ENCODE measurements around the gene PEX7.

The PEX7 gene

DNA sequence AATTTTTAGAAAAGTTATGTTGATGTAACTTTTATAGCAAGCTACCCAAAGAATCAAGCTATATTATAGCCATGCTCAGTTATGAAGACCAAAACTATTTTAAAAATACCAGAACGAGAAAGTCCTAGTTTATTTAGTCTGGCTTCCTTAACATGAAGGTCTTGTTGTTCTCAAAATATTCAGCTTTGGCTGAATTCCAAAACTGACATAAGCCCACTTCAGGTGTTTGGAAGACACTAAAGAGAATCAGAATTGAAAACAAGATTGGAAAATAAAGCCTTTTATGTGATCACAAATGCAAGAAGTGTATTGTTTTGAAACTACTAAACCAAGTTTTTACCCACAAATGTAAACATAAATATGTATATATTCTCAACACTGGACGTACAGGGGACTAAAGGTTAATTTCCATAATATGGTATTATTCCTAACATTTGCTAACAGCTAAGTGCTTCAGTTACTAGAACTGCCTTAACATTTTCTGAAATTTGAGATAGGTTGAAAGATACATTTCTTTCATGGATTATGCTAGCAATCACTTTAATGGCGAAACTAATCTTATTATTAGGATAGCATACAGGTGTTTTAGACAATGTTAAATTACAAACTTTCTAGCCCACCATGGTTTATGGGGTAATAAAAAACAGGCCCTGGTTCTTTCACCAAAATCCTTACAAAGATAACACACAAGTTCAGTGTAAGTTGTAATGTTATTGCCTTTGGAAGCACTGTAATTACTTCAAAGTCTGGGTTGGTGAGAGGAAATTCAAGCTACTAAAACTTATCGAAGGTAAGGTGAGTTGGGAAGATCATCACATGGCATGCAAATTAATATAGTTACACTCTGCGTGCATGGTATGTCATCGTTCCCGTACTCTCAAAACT, 31.7 kb upstream of the PEX7 start:
- Histone ChIP-seq H3K79me2 (ENCODE audit: insufficient read depth, low read length) (no peaks in the 10 kb centered on the region), H2AFZ (ENCODE audit: low read length) (no peak overlapping the region)
- TF ChIP-seq, protein P1, sequence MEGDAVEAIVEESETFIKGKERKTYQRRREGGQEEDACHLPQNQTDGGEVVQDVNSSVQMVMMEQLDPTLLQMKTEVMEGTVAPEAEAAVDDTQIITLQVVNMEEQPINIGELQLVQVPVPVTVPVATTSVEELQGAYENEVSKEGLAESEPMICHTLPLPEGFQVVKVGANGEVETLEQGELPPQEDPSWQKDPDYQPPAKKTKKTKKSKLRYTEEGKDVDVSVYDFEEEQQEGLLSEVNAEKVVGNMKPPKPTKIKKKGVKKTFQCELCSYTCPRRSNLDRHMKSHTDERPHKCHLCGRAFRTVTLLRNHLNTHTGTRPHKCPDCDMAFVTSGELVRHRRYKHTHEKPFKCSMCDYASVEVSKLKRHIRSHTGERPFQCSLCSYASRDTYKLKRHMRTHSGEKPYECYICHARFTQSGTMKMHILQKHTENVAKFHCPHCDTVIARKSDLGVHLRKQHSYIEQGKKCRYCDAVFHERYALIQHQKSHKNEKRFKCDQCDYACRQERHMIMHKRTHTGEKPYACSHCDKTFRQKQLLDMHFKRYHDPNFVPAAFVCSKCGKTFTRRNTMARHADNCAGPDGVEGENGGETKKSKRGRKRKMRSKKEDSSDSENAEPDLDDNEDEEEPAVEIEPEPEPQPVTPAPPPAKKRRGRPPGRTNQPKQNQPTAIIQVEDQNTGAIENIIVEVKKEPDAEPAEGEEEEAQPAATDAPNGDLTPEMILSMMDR (conservative IDR thresholded peaks at IDR 0.05; ENCODE audit: low read length) = no peak
- TF ChIP-seq EZH2phosphoT487 (IDR thresholded peaks at IDR 0.05; ENCODE audit: borderline replicate concordance) = no peak

DNA sequence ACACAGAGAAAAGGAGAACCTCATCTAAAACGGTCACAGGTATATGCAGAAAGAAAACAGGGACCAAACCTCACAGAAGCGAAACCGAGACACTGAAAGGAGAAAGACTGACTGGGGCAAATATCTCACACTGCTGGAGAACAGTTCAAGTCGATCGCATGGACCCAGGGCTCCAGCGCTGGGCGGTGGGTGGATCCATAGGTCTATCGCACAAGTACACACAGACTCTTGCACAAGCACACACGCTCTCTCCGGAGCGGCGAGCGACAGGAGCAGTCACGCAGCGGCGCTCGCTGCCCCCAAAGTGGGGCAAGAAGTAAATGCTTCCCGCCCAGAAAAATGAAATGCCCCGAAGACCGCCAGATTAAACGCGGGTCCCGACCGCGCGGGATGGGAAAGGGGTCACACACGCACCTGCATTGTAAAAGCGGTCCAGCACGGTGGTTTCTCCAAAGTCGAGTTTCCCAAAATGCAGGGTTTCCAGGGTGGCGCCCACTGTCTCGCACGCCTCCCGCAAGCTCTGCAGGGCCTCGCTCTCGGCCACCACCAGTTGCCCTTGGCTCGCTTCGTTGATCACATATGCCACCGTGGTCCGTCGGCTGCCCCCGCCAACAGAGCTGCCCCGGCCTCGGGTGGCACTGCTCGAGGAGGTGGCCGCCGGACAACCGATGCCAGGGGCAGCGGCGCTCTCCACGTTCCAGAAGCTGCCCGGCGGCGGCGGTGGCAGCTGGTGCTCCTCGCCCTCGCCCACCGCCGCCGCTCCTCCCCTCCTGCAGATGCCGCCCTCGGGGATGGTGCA, 30.9 kb upstream of the PEX7 start:
- H3K27me3 ChIP-seq (ENCODE audit: insufficient read depth, low read length, poor library complexity, severe bottlenecking) = no peaks in the 10 kb centered on the region
- no peaks in the 10 kb centered on the region for H3F3A ChIP-seq (ENCODE audit: low read depth)
- H3K79me2 ChIP-seq (ENCODE audit: insufficient read depth, low read length) = no peaks in the 10 kb centered on the region

More for the DNA sequence above, 31.7 kb upstream of the PEX7 start:
- Histone ChIP-seq H3K27me3 (ENCODE audit: insufficient read depth, low read length, poor library complexity, severe bottlenecking) (no peaks in the 10 kb centered on the region), H3K4me2 (ENCODE audit: low read depth, low read length, poor library complexity, severe bottlenecking) (no peak overlapping the region), H4K20me1 (ENCODE audit: insufficient read depth, low read length, poor library complexity, severe bottlenecking) (no peaks in the 10 kb centered on the region), H3K9me3 (ENCODE audit: insufficient read depth, low read depth, low read length) (no peaks in the 10 kb centered on the region), H3K9me2 (replicated peaks; ENCODE audit: low read depth, low read length) (no peaks in the 10 kb centered on the region), H3K36me3 (ENCODE audit: insufficient read depth, low read length) (no peaks in the 10 kb centered on the region), H3K4me1 (ENCODE audit: insufficient read depth, low read length, poor library complexity, severe bottlenecking) (peaks cover 2% of the 10 kb centered on the region), H3F3A (ENCODE audit: low read depth) (no peaks in the 10 kb centered on the region), H3K9ac (ENCODE audit: low read depth, low read length, poor library complexity, severe bottlenecking) (no peak overlapping the region), H3K4me3 (ENCODE audit: low read length, poor library complexity, severe bottlenecking) (no peak overlapping the region)

DNA sequence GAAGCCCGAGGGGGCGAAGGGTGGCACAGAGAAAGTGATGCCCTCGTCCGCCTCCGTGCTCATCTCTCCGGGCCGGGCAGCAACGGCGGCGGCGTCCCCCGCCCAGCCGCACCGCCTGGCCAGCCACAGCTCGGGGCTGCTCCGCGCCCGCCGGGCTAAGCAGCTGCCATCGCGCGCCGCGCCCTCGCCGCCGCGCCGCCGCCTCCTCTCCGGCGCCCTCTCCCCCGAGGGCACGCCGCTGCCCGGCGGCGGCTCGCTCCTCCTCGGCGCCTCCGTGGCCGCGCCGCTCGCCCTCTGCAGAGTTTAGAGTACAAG, 30.3 kb upstream of the PEX7 start:
- Histone ChIP-seq H3K4me3 (ENCODE audit: low read length, poor library complexity, severe bottlenecking) (no peak overlapping the region), H3K9me2 (replicated peaks; ENCODE audit: low read depth, low read length) (no peaks in the 10 kb centered on the region), H3K79me2 (ENCODE audit: insufficient read depth, low read length) (no peaks in the 10 kb centered on the region), H3K27me3 (ENCODE audit: insufficient read depth, low read length, poor library complexity, severe bottlenecking) (no peaks in the 10 kb centered on the region), H3F3A (ENCODE audit: low read depth) (no peaks in the 10 kb centered on the region), H3K9ac (ENCODE audit: low read depth, low read length, poor library complexity, severe bottlenecking) (no peak overlapping the region), H3K9me3 (ENCODE audit: insufficient read depth, low read depth, low read length) (no peaks in the 10 kb centered on the region), H3K36me3 (ENCODE audit: insufficient read depth, low read length) (no peaks in the 10 kb centered on the region), H3K4me1 (ENCODE audit: insufficient read depth, low read length, poor library complexity, severe bottlenecking) (no peaks in the 10 kb centered on the region), H4K20me1 (ENCODE audit: insufficient read depth, low read length, poor library complexity, severe bottlenecking) (no peaks in the 10 kb centered on the region), H3K4me2 (ENCODE audit: low read depth, low read length, poor library complexity, severe bottlenecking) (no peak overlapping the region), H2AFZ (ENCODE audit: low read length) (no peak overlapping the region)
- TF ChIP-seq, protein P1 (conservative IDR thresholded peaks at IDR 0.05; ENCODE audit: low read length) = no peak
- TF ChIP-seq EZH2phosphoT487 (IDR thresholded peaks at IDR 0.05; ENCODE audit: borderline replicate concordance) = no peak

More for the DNA sequence above, 30.9 kb upstream of the PEX7 start:
- Histone ChIP-seq H3K4me2 (ENCODE audit: low read depth, low read length, poor library complexity, severe bottlenecking) (no peak overlapping the region), H3K9ac (ENCODE audit: low read depth, low read length, poor library complexity, severe bottlenecking) (no peak overlapping the region), H2AFZ (ENCODE audit: low read length) (no peak overlapping the region), H3K4me3 (ENCODE audit: low read length, poor library complexity, severe bottlenecking) (no peak overlapping the region), H3K36me3 (ENCODE audit: insufficient read depth, low read length) (no peaks in the 10 kb centered on the region), H3K9me2 (replicated peaks; ENCODE audit: low read depth, low read length) (no peaks in the 10 kb centered on the region), H4K20me1 (ENCODE audit: insufficient read depth, low read length, poor library complexity, severe bottlenecking) (no peaks in the 10 kb centered on the region), H3K4me1 (ENCODE audit: insufficient read depth, low read length, poor library complexity, severe bottlenecking) (no peaks in the 10 kb centered on the region), H3K9me3 (ENCODE audit: insufficient read depth, low read depth, low read length) (no peaks in the 10 kb centered on the region)
- TF ChIP-seq, protein P1 (conservative IDR thresholded peaks at IDR 0.05; ENCODE audit: low read length) = no peak
- TF ChIP-seq EZH2phosphoT487 (IDR thresholded peaks at IDR 0.05; ENCODE audit: borderline replicate concordance) = no peak

Measured in Loucy (cell line).